MG63 (cell line): Measurements from ENCODE around the gene BICRAL. TPM values are rescaled to one million over a fixed set of nuclear protein-coding genes. Genes with fewer than 3 reads are reported as not detected.
"Not testable (repeated sequence)": the region's sequence is repeated elsewhere in the genome, so short reads cannot be mapped to it uniquely, and the experiment has no call there.

Source experiments
- DNase-seq: peaks from one replicate; pipeline ENCODE4 v3.0.0-alpha.2; 2020
- H3K27me3 ChIP-seq: fragments of 250-450 bp; sonication (Bioruptor Pico); 2 replicates; pipeline ENCODE4 v1.5.1; 2020; ENCODE audit warnings: mild to moderate bottlenecking, moderate library complexity
- H3K36me3 ChIP-seq: fragments of 250-450 bp; sonication (Bioruptor Pico); 2 replicates; pipeline ENCODE4 v1.5.1; 2020; ENCODE audit warnings: mild to moderate bottlenecking, moderate library complexity
- H3K4me3 ChIP-seq: fragments of 250-450 bp; sonication (Bioruptor Pico); 2 replicates; pipeline ENCODE4 v1.5.1; 2020; ENCODE audit warnings: mild to moderate bottlenecking, moderate library complexity
- H3K9me3 ChIP-seq: fragments of 250-450 bp; sonication (Bioruptor Pico); 2 replicates; pipeline ENCODE4 v1.5.1; 2020; ENCODE audit warnings: mild to moderate bottlenecking, moderate library complexity
- total RNA-seq: library from RNA; depleted of rRNA; stranded (reverse); fragments of >200 nt; shearing (Covaris generic); gene quantifications from 2 replicates; pipeline ENCODE4 v1.2.3, GENCODE V29; 2014; ENCODE audit warnings: low replicate concordance; rRNA removed

Gene BICRAL, protein sequence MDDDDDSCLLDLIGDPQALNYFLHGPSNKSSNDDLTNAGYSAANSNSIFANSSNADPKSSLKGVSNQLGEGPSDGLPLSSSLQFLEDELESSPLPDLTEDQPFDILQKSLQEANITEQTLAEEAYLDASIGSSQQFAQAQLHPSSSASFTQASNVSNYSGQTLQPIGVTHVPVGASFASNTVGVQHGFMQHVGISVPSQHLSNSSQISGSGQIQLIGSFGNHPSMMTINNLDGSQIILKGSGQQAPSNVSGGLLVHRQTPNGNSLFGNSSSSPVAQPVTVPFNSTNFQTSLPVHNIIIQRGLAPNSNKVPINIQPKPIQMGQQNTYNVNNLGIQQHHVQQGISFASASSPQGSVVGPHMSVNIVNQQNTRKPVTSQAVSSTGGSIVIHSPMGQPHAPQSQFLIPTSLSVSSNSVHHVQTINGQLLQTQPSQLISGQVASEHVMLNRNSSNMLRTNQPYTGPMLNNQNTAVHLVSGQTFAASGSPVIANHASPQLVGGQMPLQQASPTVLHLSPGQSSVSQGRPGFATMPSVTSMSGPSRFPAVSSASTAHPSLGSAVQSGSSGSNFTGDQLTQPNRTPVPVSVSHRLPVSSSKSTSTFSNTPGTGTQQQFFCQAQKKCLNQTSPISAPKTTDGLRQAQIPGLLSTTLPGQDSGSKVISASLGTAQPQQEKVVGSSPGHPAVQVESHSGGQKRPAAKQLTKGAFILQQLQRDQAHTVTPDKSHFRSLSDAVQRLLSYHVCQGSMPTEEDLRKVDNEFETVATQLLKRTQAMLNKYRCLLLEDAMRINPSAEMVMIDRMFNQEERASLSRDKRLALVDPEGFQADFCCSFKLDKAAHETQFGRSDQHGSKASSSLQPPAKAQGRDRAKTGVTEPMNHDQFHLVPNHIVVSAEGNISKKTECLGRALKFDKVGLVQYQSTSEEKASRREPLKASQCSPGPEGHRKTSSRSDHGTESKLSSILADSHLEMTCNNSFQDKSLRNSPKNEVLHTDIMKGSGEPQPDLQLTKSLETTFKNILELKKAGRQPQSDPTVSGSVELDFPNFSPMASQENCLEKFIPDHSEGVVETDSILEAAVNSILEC
- total RNA-seq, result 0.40 and 2.3 TPM in 2 replicates

DNA sequence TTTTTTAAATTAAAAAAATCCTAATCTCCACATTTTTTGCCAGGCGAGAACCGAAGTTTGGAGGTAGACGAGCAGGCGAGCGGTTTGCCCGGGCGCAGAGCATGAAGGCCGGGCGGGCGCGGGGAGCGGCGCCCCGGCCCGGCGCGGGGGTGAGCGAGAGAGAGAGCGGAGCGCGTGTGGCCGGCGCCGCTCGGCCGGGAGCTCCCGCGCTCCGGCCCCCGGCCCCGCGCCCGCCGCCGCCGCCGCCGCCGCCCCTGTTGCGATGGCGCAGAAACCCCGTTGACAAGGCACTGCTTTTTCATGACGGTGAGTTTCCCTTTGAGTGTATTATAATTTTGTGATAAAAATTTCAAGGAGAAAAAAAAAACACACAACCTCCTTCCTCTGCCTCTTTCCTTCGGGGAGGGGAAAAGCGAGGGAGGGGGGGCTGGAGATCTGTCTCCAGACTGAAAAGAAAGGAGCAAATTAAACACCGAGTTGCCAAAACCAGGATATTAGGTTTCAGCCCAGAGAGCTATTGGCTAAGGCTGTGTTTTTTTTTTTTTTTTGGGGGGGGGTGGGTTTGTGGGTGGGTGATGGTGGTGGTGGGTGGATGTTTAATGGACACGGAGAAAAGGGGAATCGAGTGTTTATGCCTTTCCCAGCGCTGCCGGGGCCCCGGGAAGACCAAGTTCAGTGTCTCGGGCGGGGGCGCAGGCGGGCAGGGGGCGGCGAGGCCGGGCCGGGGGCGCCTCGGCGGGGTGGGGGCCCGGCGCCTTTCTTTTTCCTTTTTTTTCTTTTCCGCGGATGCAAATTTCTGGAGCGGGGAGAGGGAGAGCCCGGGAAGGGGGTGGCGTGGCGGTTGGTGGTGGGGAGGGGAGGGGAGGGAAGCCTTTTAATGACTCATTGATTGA lies at the start of gene BICRAL:
Gene BICRAL, plus strand, starts transcription at position 257 of the 893 bp plus-strand sequence. CDS start 39,971 bp downstream, outside the sequence.
- Histone ChIP-seq H3K36me3 (no peaks in the 10 kb centered on the region; the same call in none of the 2 replicates), H3K27me3 (no peaks in the 10 kb centered on the region), H3K4me3 (peak within 1 kb of the TSS; percentile 74), H3K9me3 (no peaks in the 10 kb centered on the region)
- peak; percentile 70 for DNase-seq

- H3K4me3 ChIP-seq, DNase-seq, H3K27me3 ChIP-seq, H3K9me3 ChIP-seq, H3K36me3 ChIP-seq: not testable (repeated sequence)
Observed at GRCh38 chr6:42733867-42734481, 47.9 kb upstream of the BICRAL start.

DNA sequence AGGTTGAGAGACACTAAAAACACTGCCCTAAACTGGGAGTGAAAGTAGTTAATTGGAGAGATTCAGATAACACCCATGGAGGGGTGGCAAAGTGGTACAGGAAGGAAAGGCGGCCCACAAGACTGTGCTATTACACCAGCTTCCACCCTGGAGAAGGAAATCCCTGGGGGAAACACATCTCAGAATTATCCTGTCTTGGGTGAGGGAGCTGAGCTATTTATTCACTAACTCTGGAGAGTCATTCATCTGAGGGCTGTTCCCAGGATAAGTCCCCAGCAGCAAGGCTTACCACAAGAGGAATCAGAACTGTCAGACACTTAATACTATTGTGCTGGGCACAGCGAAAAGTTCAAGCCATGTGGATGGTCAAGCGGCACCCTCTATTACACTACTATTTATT lies 45.9 kb upstream of the BICRAL start:
- Histone ChIP-seq H3K4me3 (no peak overlapping the region), H3K36me3 (no peaks in the 10 kb centered on the region), H3K27me3 (no peaks in the 10 kb centered on the region), H3K9me3 (no peaks in the 10 kb centered on the region)
- no peak for DNase-seq

DNA sequence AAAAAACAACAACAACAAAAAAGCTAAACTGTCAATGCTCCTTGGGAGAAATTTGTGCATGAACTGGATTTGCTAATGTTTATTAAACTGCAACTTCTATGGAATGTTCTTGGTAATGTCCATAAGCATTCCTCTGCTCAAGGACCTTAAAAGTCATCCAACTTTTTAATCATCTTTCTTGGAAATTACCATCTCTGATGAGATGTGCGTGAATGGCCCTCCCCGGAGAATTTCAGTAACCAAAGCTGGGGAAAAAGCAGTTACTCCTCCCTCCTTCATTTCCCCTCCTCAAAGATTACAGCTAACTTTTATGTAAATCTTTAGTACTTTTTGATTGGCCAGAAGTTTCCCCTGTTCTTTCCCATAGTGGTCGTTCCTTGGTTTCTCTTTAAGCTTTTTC lies 41.1 kb upstream of the BICRAL start:
- DNase-seq, result no peak
- no peaks in the 10 kb centered on the region for H3K27me3 ChIP-seq
- peaks cover 5% of the 10 kb centered on the region; the same call in 1 of the 2 replicates for H3K36me3 ChIP-seq

GRCh38 chr6:42742116-42742894 lies 39.5 kb upstream of the BICRAL start:
- no peak for DNase-seq
- no peaks in the 10 kb centered on the region for H3K9me3 ChIP-seq
- peaks cover 5% of the 10 kb centered on the region; the same call in 1 of the 2 replicates for H3K36me3 ChIP-seq
- H3K4me3 ChIP-seq, result no peak overlapping the region
- H3K27me3 ChIP-seq, result no peaks in the 10 kb centered on the region

More for the DNA sequence above, 41.1 kb upstream of the BICRAL start:
- Histone ChIP-seq H3K9me3 (no peaks in the 10 kb centered on the region), H3K4me3 (no peak overlapping the region)

DNA sequence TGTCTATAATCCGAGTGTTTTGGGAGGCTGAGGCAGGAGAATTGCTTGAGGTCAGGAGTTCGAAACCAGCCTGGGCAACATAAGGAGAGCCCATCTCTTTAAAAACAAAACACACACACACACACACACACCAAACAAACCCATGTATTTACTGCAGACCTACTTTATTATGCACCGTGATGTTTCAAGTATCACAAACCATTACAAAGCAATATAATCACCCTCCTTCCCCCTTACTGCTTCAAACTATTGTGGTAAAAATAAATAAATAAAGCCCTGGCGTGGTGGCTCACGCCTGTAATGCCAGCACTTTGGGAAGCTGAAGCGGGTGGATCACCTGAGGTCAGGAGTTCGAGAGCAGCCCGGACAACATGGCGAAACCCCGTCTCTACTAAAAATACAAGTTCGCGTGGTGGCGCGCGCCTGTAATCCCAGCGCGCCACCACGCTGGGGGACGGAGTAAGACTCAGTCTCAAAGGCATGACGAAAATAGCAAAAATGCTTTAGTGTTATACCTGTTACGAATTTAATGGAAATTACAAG lies 37.4 kb upstream of the BICRAL start:
- H3K9me3 ChIP-seq, result no peaks in the 10 kb centered on the region
- H3K36me3 ChIP-seq, result peaks cover 5% of the 10 kb centered on the region; the same call in 1 of the 2 replicates
- H3K27me3 ChIP-seq, result no peaks in the 10 kb centered on the region
- no peak for DNase-seq
- peak overlapping the region; percentile 74 for H3K4me3 ChIP-seq

DNA sequence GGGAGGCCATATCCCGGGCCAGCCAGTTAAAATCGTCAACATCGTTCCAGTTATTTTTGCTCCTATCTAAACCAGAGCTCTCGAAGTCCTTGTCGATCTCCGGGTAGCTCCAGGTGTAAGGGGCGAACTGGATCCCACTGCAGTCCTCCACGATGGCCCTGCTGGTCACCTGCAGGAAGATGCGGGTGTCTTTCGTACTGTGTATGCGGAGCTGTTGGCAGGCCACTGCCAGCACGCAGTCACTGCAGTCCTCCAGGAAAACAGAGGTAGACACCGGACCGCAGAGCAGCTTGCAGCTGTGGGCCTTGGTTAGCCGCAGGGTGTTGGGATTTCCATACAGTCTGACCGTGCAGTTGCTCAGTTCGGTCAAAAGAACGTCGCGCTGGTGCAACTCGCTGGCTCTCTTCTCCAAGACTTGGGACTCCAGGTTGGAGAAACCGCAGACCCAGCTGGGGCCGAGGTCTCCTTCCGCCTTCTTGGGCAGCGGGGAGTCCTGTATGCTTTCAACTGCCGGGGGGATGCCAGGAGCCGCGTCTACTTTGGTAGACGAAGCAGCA lies 36.7 kb upstream of the BICRAL start:
- H3K27me3 ChIP-seq, result no peaks in the 10 kb centered on the region
- H3K36me3 ChIP-seq, result peaks cover 5% of the 10 kb centered on the region; the same call in 1 of the 2 replicates
- H3K4me3 ChIP-seq, result peak overlapping the region; percentile 74
- DNase-seq, result no peak
- H3K9me3 ChIP-seq, result no peaks in the 10 kb centered on the region

DNA sequence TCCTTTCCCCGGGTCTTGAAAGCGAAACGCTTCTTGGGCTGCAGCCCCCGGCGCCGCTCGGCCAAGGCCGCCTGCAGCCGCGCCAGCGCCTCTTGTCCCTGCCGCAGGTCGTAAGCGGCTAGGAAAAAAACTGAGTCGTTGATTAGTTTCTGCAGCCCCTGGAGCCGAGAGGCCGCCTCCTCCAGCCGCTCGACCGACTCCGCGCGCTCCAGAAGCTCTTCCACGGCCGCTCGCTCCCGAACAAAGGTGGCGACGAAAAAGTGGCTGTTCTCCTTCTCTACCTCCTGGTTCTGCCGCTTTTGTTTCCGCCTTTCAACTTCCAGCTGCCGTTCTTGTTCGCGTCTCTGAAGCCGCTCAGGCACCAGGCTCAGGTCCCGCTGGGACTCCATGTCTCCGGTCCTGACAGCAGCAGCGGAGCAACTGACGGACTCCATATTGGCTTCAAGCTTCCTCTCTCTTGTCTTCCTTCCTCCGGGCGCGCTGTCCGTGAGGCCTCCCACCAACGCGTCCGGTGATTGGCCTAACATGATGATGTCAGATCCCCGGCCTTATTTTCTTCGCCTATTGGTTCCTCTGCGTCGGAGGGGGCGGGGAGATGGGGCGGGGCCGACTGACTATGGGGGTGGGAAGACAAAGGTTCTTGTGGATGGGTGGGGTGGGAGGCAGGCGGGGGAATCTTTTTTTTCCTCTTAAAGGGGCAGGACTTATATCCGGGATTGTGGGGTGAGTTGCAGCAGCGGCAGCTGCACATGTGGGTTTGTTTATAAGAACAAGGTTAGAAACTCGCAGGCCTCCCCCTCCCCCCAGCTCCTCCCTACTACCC lies 36.0 kb upstream of the BICRAL start, which contains the start of gene TBCC:
Gene TBCC, minus strand, starts transcription at position 464 of the 823 bp plus-strand sequence. Its CDS starts 30 bp downstream, at position 434.
- H3K9me3 ChIP-seq, result no peaks in the 10 kb centered on the region
- DNase-seq, result peak; percentile 90
- H3K4me3 ChIP-seq, result peak within 1 kb of the TSS; percentile 74
- peaks cover 5% of the 10 kb centered on the region; the same call in 1 of the 2 replicates for H3K36me3 ChIP-seq
- no peaks in the 10 kb centered on the region for H3K27me3 ChIP-seq

GRCh38 chr6:42746463-42747391 lies 35.1 kb upstream of the BICRAL start:
- no peaks in the 10 kb centered on the region for H3K9me3 ChIP-seq
- H3K36me3 ChIP-seq, result peaks cover 5% of the 10 kb centered on the region; the same call in 1 of the 2 replicates
- peak; percentile 92 for DNase-seq
- H3K4me3 ChIP-seq, result peak overlapping the region; percentile 74
- H3K27me3 ChIP-seq, result no peaks in the 10 kb centered on the region

DNA sequence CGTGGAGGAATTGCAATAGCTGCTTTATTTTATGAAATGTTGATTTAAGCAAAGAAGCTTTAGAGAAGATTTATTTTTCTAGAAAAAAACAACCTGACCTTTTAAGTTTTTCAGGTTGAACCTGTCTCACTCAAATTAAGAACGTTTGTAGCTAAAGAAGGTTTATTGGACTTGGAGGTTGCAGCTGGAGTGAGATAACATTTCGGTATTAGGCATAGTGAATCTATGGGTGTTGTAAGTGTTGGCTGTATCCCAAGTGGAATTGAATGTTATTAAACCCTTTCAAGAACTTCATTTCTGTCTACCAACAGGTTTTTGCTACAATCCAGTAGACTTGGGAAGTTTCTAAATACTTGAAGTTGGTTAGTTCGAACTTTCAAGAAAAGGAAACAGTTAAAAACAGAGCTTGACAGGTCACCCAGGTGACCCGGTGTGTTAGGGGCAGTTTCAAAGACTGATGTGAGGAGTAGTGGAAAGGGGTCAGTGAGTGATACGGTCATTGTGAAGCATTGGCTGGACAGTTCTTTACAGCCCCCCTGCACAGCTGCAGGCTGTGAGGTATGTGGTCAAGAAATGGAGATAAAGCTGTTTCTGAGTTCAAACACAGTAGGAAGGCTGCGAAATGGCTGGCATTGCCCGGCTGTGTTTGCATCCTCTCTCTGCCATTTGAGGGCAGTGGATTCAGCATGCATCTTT lies 33.5 kb upstream of the BICRAL start:
- Histone ChIP-seq H3K36me3 (peaks cover 5% of the 10 kb centered on the region; the same call in 1 of the 2 replicates), H3K9me3 (no peaks in the 10 kb centered on the region), H3K27me3 (no peaks in the 10 kb centered on the region), H3K4me3 (no peak overlapping the region; the same call in 1 of the 2 replicates)
- DNase-seq, result no peak

DNA sequence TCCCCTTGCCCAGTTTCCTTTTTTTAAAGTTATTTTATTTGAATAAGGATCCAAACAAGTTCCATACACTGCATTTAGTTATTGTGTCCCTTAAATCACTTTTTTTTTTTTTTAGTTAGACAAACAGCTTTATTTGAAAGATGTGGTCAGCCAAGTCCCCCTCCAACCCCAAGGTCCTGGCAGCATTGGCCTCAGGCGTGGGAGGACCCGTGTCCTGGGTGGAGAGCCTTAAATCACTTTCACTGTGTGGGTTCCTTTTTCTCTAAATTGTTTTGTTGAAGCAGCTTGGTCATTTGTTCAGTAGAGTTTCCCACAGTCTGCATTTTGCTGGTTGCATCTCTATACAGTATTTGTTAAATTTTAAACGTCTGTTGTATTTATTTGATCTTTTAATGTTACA lies 30.8 kb upstream of the BICRAL start:
- Histone ChIP-seq H3K4me3 (no peak overlapping the region), H3K27me3 (no peaks in the 10 kb centered on the region), H3K36me3 (no peaks in the 10 kb centered on the region), H3K9me3 (no peaks in the 10 kb centered on the region)
- DNase-seq, result no peak

DNA sequence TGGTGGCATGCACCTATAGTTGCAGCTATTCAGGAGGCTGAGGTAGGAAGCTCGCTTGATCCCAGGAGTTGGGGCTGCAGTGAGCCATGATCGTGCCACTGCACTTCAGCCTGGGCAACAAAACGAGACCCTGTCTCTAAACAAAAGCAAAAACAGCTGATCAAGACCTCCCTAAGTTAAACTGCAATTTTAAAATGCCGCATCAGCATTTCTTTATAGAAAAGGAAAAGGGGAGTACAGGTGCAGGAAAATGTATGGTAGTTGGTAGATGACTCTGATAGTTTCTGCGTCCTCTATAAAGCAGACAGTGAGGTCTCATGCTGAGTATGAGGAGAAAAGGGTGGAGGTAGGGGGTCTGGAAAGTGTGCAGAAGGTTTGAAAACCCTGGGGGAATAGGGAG lies 27.1 kb upstream of the BICRAL start:
- no peak for DNase-seq
- Histone ChIP-seq H3K4me3 (no peak overlapping the region), H3K9me3 (no peaks in the 10 kb centered on the region), H3K27me3 (no peaks in the 10 kb centered on the region), H3K36me3 (no peaks in the 10 kb centered on the region)
